Endothelial cell of umbilical vein (primary cell): ENCODE results near the gene PRAMEF18. TPM values are rescaled to one million over a fixed set of nuclear protein-coding genes. Genes with fewer than 3 reads are reported as not detected.
"Not testable (repeated sequence)": the region's sequence is repeated elsewhere in the genome, so short reads cannot be mapped to it uniquely, and the experiment has no call there.

ENCODE experiments used
- Bru-seq: library from RNA; stranded (reverse); fragments of 400-500 nt; gene quantifications from one replicate; lab custom pipeline; 2021; lab: Mats Ljungman, UMichigan
- BruChase-seq, 2 experiments: library from RNA; stranded (reverse); fragments of 400-500 nt; gene quantifications; one replicate each; lab custom pipeline; 2021; lab: Mats Ljungman, UMichigan
- BruUV-seq: library from RNA; stranded (reverse); fragments of 400-500 nt; replicated peaks from 2 replicates; lab custom pipeline; 2021; lab: Mats Ljungman, UMichigan
- CTCF ChIA-PET: fragments of 300-600, 350-600 bp; sonication (Branson Sonifier 250); formaldehyde crosslinking; loops from one replicate; lab custom pipeline; 2021; ENCODE audit warnings: antibody characterized with exemption, inconsistent platforms; lab: Charles Lee
- POLR2A ChIA-PET: fragments of 300-600, 350-600 bp; sonication (Branson Sonifier 250); formaldehyde crosslinking; loops from one replicate; lab custom pipeline; 2021; ENCODE audit warnings: antibody characterized with exemption, inconsistent platforms; lab: Charles Lee
- DNase-seq: peaks from one replicate; pipeline ENCODE4 v3.0.0-alpha.2; 2011; ENCODE audit warnings: low read depth, low spot score
- FAIRE-seq: peaks from 2 replicates; lab custom pipeline; 2011; peaks lifted over from hg19 to GRCh38; lab: Jason Lieb, UNC
- H2AFZ ChIP-seq: 2 replicates; pipeline ENCODE4 v1.6.0; 2012; ENCODE audit warnings: low read depth, low read length, control low read depth, inconsistent platforms
- H3K27ac ChIP-seq: 2 replicates; pipeline ENCODE4 v1.5.1; 2011; ENCODE audit warnings: low read depth, mild to moderate bottlenecking, control low read depth, low read length, moderate library complexity; ENCODE audit not compliant: insufficient read depth
- H3K27me3 ChIP-seq, 2 experiments: 2 replicates each; pipeline versions ENCODE4 v1.6.0 to v1.6.1; 2011; ENCODE audit warnings: low read length in 2 of 2, mixed read lengths in 1 of 2; ENCODE audit not compliant: control insufficient read depth in 2 of 2, insufficient read depth in 2 of 2
- H3K36me3 ChIP-seq, 2 experiments: 2 replicates in 1 of 2; 3 replicates in 1 of 2; pipeline ENCODE4 v1.5.1; 2011; ENCODE audit warnings: low read length in 2 of 2, mild to moderate bottlenecking in 1 of 2, moderate library complexity in 1 of 2; ENCODE audit not compliant: control insufficient read depth in 2 of 2, insufficient read depth in 2 of 2; ENCODE audit errors: extremely low read depth in 1 of 2
- H3K4me1 ChIP-seq: 3 replicates; pipeline ENCODE4 v1.5.1; 2011; ENCODE audit warnings: mild to moderate bottlenecking, low read length; ENCODE audit not compliant: control insufficient read depth, insufficient read depth; ENCODE audit errors: extremely low read depth
- H3K4me2 ChIP-seq: 2 replicates; pipeline ENCODE4 v1.6.1; 2011; ENCODE audit warnings: low read length, control low read depth, mixed read lengths; ENCODE audit not compliant: insufficient read depth
- H3K4me3 ChIP-seq, 3 experiments: fragments of 200-600 bp in 1 of 3; sonication (generic), shearing (Covaris generic) in 1 of 3; replicated peaks in 1 of 3; 2 replicates each; pipeline ENCODE4 v1.5.1; 2011 to 2016; ENCODE audit warnings: control low read depth in 3 of 3, low read length in 3 of 3, mild to moderate bottlenecking in 2 of 3, inconsistent platforms in 1 of 3, low read depth in 1 of 3, moderate library complexity in 1 of 3; ENCODE audit not compliant: insufficient read depth in 1 of 3
- H3K79me2 ChIP-seq: 2 replicates; pipeline ENCODE4 v1.6.0; 2012; ENCODE audit warnings: low read length, inconsistent platforms; ENCODE audit not compliant: control insufficient read depth, insufficient read depth
- H3K9ac ChIP-seq: replicated peaks from 2 replicates; pipeline ENCODE3; 2011; ENCODE audit warnings: low read length, control low read depth; ENCODE audit not compliant: insufficient read depth; ENCODE audit errors: extremely low read depth
- H3K9me1 ChIP-seq: replicated peaks from 3 replicates; pipeline ENCODE4 v1.6.0; 2011; ENCODE audit warnings: mild to moderate bottlenecking, low read length; ENCODE audit not compliant: control insufficient read depth, insufficient read depth; ENCODE audit errors: extremely low read depth
- H3K9me3 ChIP-seq: replicated peaks from 2 replicates; pipeline ENCODE4 v1.5.1; 2012; ENCODE audit warnings: low read length, inconsistent platforms; ENCODE audit not compliant: control insufficient read depth, insufficient read depth
- H4K20me1 ChIP-seq: replicated peaks from 2 replicates; pipeline ENCODE3; 2011; ENCODE audit warnings: mild to moderate bottlenecking, low read length; ENCODE audit not compliant: control insufficient read depth, insufficient read depth; ENCODE audit errors: extremely low read depth
- dilution Hi-C: fragments of 300-500 bp; cut with MboI; formaldehyde crosslinking; loops from one replicate; pipeline ENCODE4 v1.15.0; 2019; ENCODE audit warnings: low sequenced_read_pairs; ENCODE audit not compliant: extremely low pct_ligation_motif_present
- intact Hi-C: fragments of 100-400 bp; cut with micrococcal nuclease; formaldehyde crosslinking; loops from one replicate; pipeline ENCODE4 v1.10.0; 2022
- long read RNA-seq: library from polyadenylated mRNA; stranded (forward); transcript quantifications from one replicate; pipeline ENCODE4 v2.0.0, GENCODE V29; 2021
- polyA minus RNA-seq, 3 experiments: library from RNA; depleted of rRNA, polyadenylated mRNA; stranded (reverse); fragments of >200 nt; gene quantifications; 1 replicate in 1 of 3; 2 replicates in 2 of 3; pipeline ENCODE4 v1.2.3, GENCODE V29; 2011
- polyA plus RNA-seq, 4 experiments: library from polyadenylated mRNA; depleted of rRNA in 3 of 4; stranded (reverse) in 3 of 4; unstranded in 1 of 4; fragments of >200 nt; gene quantifications; 2 replicates each; pipeline versions ENCODE4 v1.2.1 to v1.2.3, GENCODE V29; 2011 to 2012; ENCODE audit warnings: missing spikeins in 1 of 4
- total RNA-seq: library from RNA; stranded (reverse); gene quantifications from 2 replicates; pipeline ENCODE4 v1.2.3, GENCODE V29; 2021

PRAMEF18 gene, protein sequence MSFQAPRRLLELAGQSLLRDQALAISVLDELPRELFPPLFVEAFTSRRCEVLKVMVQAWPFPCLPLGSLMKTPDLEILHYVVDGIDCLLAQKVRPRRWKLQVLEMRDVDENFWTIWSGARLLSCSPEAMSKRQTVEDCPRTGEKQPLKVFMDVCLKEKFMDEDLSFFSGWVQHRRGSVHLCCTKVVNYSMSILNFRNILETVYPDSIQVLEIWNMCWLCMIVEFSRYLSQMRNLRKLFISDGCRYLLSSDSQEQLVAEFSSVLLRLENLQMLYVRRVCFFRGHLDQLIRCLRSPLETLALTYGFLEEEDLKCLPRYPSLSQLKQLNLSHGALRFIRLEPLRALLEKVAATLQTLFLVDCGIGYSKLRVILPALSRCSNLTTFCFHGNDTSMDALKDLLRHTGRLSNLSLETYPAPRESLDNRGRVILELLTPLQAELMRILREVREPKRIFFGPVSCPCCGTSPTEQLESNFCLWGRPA
- total RNA-seq (not detected in 2 replicates), polyA plus RNA-seq (not detected in 2 replicates), polyA minus RNA-seq (not detected in 2 replicates), Bru-seq, nascent RNA (not detected), BruChase-seq, experiment 1, labeled RNA remaining after a 6-hour chase (not detected), BruChase-seq, experiment 2, labeled RNA remaining after a 2-hour chase (not detected)
- polyA plus RNA-seq (2011; cell fraction: cytosol; rRNA removed), result not detected in 2 replicates
- not detected in 2 replicates for polyA plus RNA-seq (2011; cell fraction: nucleus; rRNA removed)
- polyA plus RNA-seq (2012), result not detected in 2 replicates
- not detected for polyA minus RNA-seq (2011; cell fraction: cytosol; rRNA and poly(A)+ RNA removed)
- not detected in 2 replicates for polyA minus RNA-seq (2011; cell fraction: nucleus; rRNA and poly(A)+ RNA removed)
- long read RNA-seq, result 0 reads

DNA sequence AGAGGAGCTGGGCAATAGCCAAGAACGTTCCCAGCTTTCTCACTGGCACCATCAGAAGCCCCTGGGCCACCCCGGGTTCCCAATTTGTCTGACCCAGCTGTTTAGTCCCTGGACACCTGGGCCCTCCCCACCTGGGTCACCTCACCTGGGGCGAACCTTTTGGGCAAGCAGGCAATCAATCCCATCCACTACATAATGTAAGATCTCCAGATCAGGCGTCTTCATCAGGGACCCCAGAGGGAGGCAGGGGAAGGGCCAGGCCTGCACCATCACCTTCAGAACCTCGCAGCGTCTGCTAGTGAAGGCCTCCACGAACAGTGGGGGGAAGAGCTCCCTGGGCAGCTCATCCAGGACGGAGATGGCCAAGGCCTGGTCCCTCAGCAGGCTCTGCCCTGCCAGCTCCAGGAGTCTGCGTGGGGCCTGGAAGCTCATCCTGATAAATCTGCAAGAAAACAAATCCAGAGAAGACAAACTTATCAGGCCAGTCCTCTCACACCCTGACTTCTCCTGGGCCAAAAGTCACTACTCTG lies at the start of gene PRAMEF18:
Gene PRAMEF18, minus strand, starts transcription at position 480 of the 530 bp plus-strand sequence. Its CDS starts 48 bp downstream, at position 432.
- H3K4me1 ChIP-seq, H3K36me3 ChIP-seq, POLR2A ChIA-PET, H3K9me3 ChIP-seq, intact Hi-C loops, H3K4me3 ChIP-seq, H4K20me1 ChIP-seq, H3K27ac ChIP-seq, DNase-seq, H2AFZ ChIP-seq, H3K79me2 ChIP-seq, FAIRE-seq, H3K27me3 ChIP-seq, dilution Hi-C loops, H3K9ac ChIP-seq, H3K9me1 ChIP-seq, BruUV-seq, H3K4me2 ChIP-seq: not testable (repeated sequence)
- CTCF ChIA-PET, result interaction anchor here (0.6 kb wide), 1 partner anchor 797 kb away, joined by 4 read pairs; no protein-coding TSS in a partner anchor

DNA sequence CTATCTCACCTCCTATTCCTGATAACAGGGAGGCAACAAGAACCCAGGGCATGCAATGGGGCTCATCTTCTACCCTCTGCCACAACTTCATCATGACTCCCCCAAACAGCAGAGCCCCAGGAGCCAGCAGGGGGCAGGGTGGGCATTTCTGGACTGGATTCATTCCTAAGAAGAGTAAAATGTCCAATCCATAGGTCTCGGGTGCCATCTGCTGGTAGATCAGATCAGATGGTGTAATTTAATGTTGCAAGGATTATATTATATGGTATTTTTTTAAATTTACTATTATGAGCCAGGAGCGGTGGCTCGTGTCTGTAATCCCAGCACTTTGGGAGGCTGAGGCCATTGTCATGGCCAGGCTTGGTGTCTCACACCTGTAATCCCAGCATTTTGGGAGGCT lies 39.2 kb upstream of the PRAMEF18 start:
- H3K4me1 ChIP-seq, H3K36me3 ChIP-seq, BruUV-seq, H3K9me3 ChIP-seq, H3K79me2 ChIP-seq, H3K4me2 ChIP-seq, intact Hi-C loops, dilution Hi-C loops, POLR2A ChIA-PET, H4K20me1 ChIP-seq, H3K4me3 ChIP-seq, H2AFZ ChIP-seq, H3K9me1 ChIP-seq, FAIRE-seq, H3K27me3 ChIP-seq, H3K27ac ChIP-seq, H3K9ac ChIP-seq, DNase-seq, CTCF ChIA-PET: not testable (repeated sequence)

DNA sequence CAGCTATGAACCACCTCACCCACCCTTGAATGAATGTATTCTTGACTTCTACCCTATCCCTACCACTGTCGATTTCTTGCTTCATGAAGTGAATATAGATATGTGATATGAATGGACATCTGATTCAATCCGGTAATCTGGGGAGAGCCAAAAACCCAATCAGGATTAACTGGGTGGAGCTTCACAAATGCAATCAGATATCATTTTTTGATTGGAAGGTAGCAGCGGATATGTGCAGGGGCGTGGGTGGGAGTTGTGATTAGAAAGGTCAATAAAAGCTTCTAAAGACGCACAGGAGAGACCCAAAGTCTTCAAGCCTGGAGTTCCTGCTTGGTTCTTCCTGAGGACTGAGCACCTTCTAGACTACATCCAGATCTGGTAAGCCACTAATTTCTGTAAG lies 27.9 kb upstream of the PRAMEF18 start, which contains the start of gene PRAMEF5:
Gene PRAMEF5, plus strand, starts transcription at position 301 of the 400 bp plus-strand sequence. CDS start 5,071 bp downstream, outside the sequence.
- POLR2A ChIA-PET, CTCF ChIA-PET, H2AFZ ChIP-seq: not testable (repeated sequence)

More for the DNA sequence above, 27.9 kb upstream of the PRAMEF18 start, which contains the start of gene PRAMEF5:
- H3K4me3 ChIP-seq, H3K27ac ChIP-seq, H3K4me2 ChIP-seq, H3K9ac ChIP-seq, H3K9me1 ChIP-seq, H3K36me3 ChIP-seq, intact Hi-C loops, H3K27me3 ChIP-seq, H3K9me3 ChIP-seq, H3K79me2 ChIP-seq, FAIRE-seq, BruUV-seq, H4K20me1 ChIP-seq, dilution Hi-C loops, DNase-seq, H3K4me1 ChIP-seq: not testable (repeated sequence)
